HUDEP-2 (cell line): Measurements from ENCODE around the gene ESD.
"Not testable (repeated sequence)": the region's sequence is repeated elsewhere in the genome, so short reads cannot be mapped to it uniquely, and the experiment has no call there.

ENCODE experiments used
- DNase-seq, 76 experiments: peaks; one replicate each; lab custom pipeline; 2025; ENCODE audit not compliant: unreplicated experiment in 76 of 76; lab: John Stamatoyannopoulos, UW

ESD gene, protein sequence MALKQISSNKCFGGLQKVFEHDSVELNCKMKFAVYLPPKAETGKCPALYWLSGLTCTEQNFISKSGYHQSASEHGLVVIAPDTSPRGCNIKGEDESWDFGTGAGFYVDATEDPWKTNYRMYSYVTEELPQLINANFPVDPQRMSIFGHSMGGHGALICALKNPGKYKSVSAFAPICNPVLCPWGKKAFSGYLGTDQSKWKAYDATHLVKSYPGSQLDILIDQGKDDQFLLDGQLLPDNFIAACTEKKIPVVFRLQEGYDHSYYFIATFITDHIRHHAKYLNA

DNA sequence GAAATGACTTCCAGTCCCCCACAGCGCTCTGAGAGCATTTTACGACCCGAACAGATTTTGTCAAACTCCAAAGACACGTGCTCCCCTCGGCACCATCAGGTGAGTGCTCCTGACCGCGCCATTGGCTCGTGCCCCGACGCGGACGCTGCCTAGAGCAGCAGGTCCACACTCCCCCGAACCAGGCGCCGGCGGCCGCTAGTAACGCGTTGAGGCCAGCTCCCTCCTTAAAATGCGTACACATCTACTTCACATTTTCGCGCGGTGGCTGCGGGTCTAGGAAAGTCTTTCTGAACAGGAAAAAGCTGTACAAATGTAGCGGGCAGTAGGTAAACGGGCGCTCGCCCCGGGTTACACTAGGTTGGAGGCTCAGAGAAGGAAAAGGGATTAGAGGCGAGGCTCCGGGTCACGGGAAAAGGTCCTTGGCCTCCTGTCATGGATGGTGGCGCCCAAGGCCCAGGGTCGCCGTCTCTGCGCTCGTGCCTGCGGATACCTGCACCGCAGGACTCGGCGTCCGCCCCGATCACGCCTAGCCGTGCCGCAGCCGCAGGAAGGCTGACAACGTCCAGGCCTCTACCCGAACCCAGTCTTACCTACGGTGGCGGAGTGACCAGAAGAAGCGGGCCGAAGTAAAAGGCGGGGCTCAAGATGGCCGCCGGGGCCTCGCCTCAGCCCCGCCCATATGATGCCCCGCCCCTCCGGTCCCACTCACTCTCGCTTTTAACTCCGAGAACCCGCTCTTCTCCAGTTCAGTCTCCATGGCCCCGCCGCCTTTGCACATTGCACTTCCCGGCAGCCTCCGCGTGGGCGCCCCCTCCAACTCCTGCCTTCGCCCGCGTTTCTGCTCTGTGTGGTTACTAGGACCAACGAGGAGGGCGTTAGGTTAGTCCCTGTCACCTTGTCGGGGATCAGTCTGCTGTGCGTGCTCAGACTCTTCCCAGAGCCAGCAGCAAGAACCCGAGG lies at the start of gene ESD:
TSS of gene ESD (minus strand) at position 647 of the 960 bp plus-strand sequence. CDS start 5,748 bp downstream, outside the sequence.
- peak; percentile 18 to 90 (median 80) for DNase-seq

DNA sequence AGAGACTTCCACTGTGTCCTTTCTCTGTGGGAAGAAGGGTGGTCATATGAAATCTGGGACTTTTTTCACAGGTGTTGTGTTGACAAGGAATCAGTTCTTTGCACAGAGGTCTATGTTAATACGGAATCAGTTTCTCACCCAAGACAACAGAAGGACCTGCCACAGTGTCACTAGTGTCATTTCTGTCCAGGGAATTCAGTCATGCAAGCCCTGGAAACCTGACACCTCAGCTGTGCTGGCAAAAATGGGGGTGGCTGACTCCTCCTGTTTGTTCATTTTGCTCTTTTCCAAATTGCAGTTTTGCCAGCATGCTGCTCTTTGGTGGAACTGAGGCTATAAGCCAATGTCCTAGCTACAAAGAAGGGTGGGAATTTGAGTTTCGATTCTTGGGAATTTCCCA lies 49.8 kb upstream of the ESD start:
- no peak for DNase-seq

DNA sequence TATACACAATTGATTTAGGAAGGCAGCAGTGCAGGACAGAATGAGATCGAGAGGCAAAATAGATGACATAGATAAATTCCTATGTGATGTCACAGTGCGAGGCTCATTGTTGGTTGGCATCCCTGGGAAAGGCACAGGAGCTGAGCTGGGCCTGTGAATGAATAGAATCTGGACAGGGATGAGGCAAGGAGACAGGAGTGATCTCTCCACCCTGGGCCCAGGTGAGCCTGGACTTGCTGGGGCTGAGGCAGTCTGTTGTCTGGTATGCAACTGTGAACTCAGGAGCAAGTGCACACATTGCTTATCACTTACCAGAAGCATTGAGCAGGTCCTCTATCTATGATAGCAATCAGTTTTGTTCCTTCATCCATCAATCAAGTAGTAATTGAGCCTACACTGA lies 48.2 kb upstream of the ESD start:
- no peak for DNase-seq

DNA sequence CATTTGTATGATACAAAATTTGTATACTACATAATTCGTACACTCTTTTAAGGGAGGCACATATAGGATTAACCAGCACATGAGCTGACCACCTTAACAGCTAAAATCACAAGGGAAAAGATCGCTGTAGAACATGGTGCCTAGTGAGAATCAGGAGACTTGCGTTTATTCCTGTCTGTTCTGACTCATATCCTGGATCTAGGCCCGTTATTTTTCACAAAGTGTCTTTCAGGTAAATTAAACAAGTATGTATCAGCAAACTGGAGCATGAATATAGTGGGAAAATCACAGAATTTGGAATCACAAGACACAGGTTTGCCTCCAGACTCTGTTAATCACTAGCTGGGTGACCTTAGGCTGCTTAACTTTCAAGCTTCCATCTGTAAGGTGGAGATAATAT lies 47.5 kb upstream of the ESD start:
- no peak for DNase-seq

DNA sequence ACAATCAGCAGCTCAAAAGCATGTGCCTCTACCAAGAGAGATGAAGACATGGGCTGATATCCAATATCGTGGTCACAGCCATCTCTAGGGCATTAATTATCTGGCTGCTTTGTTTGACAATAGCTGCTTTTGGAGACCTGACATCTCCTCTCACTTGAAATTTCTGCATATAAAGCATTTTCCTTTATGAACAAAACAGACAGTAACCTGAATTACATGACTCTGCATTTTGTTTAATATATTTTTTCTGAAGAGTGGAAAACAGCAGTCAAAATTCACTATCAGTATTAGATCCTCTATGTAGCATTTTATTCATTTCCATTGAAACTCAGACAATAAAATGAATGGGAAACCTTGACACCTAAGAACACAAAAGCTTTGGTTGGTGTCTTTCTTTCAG lies 42.4 kb upstream of the ESD start:
- no peak for DNase-seq

DNA sequence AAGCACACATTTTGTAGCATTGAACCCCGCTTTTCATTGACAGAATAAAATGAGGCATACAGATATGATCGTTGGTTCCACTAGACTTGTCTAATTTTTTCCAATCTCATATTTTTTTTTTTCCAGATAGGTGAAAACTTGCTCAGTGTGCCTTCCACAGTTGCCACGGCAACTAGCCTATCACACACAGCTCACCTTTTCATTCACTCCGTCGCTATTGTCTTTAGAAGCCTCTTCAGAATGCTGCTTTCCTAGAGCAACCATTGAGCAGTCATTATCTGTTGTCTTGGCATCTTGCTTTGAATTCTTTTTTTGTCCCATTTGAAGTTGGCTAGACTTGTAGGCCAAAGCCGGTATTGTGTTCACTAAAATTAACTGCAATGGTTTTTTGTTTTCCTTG lies 37.7 kb upstream of the ESD start:
- DNase-seq, result no peak

DNA sequence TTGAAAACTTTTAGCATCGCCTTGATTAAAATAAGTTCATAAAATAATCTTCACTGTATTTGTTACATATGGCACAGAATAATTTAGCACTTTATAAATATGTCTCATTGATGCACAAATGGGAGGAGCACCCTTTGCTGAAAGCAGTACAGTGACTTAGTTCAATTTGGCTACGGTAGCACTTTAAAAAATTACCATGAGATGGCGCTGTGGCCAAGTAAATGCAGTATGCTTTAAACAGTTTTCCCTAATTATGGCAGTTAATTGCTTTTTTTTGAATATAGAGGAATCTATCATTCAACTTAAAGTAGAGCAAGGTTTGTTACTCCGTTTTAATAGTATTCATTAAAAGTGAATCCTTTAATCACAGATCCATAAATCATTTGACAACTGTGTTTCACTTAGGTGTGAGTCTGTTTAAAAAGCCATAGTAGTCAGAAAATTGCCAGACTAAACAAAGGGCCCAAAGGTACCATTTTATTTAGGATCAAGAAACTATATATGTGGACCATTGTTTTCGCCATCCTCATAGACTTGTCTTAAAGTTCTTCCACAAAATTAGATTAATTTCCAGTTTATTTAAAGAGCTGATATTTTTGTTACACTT lies 34.7 kb upstream of the ESD start:
- peak in 39 of 76 experiments; percentile 0 to 59 (median 17) for DNase-seq

DNA sequence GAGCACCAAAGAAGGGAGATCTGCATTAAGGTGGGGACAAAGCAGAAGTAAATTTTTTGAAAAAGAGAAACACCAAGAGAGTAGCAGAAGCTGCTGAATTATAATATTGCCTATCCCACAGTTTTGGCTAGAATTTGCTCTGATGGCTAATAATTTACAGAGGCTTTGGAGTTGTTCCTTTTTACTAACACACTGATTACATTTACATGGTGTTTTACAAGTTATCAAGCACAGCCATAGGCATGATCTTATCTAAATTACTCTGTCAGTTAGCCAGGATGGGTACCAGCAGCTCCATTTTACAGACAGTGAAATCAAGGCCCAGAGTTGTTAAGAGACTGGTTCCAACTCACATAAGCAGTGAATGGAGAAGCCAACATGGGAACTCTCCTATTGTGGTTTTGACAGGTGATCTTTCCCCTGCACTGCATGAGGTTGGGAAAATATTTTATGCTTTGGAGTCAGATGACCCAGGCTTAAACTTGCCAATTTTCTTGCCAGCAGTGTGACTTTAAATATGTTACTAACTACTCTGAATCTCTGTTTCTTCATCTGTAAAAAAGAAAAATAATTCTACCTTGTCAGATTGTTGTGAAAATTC lies 33.5 kb upstream of the ESD start:
- DNase-seq, result no peak

DNA sequence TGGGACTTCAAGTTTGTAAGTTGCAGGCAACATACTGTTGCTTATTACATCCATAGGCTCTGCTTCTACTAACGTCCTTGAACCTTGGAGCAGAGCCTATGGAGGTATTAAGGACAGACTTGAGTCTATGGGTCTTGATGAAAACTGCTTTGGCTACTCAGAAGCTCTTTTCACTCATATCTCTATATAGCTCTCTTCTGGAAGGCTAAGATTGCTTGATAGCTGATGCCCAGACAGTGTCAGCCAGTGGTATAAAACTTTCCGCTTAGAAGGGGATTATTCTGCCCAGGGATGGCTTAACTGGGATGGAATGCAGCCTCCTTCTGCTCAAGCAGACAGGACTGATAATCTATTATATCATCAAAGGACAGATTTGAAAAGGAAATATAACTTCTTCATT lies 25.6 kb upstream of the ESD start:
- no peak for DNase-seq

DNA sequence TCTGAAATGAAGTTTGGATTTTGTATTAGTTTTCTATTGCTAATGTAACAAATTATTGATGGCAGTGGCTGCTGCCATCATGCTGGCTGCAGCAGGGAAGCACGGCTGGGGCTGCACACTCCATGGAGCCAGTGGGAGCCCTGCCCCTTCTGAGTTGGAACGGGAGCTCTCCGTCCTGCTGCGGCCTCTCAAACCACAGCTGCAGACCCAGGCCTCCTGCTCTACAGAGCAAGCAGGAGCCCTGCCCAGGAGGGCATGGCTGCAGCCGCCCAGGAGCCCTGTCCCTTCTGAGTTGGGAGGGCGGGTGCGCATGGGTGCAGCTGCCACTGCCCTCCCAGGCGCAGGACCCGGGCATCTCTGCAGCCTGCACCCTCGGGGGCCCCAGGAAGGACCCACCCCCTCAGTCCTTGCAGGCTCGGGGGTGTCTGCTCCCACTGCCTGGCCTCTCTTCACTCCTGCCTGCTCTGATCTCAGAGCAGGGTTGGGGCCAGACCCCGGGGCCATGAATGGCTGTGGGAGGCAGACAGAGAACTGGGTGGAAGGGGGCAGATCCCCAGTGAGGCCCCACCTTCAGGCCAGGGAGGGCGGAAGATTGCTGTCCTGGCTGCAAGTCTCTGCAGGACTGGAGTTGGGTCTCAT lies 21.0 kb upstream of the ESD start:
- DNase-seq, result no peak

DNA sequence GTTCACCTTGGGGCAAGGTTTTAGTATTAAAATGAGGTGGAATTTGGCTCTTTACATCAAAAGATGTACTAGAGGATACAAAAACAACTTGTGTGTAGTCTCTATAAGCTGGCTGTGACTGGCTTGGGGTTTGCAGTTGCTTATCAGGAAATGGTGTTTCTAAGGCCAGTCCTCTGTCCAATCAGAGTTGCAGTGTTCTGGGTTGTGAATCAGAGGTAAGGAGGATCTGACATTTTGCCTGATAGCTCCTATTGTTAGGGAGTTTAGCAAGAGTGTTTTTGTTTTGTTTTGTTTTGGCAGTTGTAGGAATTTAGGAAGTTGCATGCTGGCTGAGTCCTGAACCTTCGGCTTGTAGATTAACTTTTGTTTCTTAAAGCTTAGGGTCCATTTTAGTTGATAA lies 20.1 kb upstream of the ESD start:
- no peak for DNase-seq

DNA sequence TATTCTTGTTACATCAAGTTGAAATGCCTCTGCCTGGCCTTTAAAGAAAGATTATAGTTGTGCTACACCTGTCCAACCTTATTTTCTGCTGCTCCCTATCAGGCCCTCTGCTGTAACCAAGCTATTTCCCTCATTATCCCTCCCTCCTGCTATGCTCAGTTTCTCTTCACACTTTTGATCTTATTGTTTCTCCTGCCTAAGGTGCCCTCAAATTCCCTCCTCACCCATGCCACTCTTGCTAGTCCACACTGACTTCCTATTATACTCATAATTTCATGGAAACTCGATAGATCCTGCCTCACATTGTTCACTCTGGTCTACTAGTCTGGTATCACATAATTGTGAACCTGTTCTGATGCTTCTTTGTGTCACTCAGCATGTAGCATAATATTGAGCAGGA lies 19.4 kb upstream of the ESD start:
- DNase-seq, result no peak

DNA sequence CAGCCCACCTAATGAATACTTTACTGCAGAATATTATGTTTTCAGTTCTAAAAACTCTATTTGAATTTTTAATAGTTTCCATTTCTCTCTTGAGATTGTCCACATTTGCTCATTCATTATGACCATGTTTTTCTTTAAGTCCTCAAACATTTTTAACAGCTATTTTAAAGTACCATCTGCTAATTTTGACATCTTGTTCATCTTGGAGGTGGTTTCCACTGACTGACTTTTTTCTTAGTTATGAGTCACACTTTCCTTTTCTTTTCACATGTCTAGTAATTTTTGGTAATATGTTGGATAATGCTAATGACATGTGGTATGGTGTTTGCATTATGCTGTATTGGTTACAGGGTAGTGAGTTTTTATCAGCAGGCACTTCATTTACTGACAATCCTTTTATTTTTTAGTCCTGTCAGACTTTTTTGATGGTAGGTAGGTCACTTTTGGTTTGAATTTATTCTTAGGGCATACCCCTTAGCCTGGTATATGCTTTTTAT lies 15.4 kb upstream of the ESD start:
- DNase-seq, result no peak

DNA sequence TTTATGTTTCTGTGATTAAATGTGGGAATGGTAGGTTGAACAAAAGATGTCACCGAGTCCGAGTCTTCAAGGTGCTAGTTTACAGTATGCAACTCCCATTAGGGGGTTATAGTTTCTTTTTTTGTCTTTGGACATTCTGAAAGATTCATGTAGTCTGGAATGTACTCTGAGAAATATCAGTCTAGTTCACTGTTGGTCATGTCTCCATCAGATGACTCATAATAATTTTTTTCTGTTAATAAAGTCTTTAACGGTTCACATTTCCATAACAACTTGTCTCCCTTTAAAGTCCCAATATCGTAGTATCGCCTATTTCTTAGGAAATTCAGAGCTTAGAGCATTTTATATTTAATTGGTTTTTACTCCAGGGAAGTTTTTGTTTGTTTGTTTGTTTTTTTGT lies 13.5 kb upstream of the ESD start:
- no peak for DNase-seq

DNA sequence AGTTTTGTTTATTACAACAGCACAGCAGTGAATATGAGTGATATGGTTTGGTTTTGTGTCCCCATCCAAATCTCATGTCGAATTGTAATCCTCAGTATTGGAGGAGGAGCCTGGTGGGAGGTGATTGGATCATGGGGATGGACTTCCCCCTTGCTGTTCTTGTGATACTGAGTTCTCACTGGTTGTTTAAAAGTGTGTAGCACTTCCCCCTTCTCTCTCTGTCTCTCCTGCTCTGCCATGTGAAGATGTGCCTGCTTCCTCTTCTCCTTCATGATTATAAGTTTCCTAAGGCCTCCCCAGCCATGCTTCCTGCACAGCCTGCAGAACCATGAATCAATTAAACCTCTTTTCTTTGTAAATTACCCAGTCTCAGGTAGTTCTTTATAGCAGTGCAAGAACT lies 8.0 kb upstream of the ESD start:
- DNase-seq, result not testable (repeated sequence)

DNA sequence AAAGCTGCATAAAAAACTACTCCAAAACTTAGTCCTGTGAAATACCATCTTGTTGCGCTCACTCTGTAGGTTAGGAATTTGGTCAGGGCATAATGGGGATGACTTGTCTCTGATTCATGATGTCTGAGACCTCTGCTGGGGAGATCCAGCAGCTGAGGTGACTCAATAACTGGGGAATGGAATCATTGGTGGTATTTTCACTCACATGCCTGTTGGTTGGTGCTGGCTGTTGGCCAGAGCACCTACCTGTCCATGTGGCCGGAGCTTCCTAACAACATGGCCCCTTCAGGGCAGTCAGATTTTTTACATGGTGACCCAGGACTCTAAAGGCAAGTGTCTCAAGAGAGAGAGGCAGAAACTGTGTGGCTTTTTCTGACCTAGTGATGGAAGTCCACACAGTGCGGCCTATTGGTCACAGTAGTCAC lies 7.4 kb upstream of the ESD start:
- no peak for DNase-seq

DNA sequence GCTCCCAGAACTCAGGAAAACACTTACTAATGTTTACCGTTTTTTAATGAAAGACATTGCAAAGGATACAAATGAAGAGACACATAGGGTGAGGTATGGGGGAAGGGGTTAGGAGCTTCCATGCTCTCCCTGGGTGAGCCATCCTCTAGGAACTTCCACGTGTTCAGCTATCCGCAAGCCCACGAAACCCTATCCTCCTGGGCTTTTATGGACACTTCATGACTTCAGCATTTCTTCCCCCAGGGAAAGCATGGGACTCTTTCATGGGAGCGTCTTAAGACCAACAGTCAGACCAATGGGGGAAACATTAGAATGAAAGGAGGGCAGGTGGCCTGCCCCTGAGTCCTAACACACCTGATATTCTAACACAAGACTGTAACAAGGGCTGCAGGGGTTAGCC lies 6.6 kb upstream of the ESD start:
- no peak for DNase-seq

DNA sequence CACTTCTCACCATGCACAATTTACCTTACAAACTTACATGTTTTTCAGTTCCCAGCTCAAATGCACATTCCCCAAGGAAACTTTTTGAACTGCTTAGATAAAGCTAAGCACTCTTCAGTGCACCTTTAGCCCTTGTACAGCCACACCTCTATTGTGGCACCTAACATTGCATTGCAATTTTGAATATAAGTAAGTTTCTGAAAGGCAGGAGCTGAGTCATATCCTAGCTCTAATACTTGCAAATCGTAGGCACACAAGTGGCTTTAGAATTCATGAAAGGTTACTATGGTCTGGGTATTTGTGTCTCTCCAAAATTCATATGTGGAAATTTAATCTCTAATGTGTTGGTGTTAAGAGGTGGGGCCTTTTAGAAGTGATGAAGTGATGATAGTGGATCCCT lies 4.9 kb upstream of the ESD start:
- DNase-seq, result no peak

DNA sequence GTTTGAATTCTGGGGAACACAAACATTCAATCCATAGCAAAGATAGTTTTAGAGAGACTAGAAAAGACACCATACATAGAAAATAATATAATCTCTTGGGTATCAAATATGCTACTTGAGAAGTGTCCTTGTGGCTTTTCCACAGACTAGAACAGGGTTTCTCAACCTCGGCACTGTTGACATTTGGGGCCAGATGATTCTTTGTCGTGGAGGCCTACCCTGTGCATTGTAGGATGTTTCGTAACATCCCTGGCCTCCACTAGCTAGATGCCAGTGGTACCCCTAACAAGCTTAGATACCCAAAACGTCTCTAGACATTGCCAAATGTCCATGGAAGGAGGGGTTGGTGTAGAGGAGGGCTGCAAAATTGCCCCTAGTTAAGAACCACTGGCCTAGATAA lies 2.2 kb upstream of the ESD start:
- no peak for DNase-seq

DNA sequence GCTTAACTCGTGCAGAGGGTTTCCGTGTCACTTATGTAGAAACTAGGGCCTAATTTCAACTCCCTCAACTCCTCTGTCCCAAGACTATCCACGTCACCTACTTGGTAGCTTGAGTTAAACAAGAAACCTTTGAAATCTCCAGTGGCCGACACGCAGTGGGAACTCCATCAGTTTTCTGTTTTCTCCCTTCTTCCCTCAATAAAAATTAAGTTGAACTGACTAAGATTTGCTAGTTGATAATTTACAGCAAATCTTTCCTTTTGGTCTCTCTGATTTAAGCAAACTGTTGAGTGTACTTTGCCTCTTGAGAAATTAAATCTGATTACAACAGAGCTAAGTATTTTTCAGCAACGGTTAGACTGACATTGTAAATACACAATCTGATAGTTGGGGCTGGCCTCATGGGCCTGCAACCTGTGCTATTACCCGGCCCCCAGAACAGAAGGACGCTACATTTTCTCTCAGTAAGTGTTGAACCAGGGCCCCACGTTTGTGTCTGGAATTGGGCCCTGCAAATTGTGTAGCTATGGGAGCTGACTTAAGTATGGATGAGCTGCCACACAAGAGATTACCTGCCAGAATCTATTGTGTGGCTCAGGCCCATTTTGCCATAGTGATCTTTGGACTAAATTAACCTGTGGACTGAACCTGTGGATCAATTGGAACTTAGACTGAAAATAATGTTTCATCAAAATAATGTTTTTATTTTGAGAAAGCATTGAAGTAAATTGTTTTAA lies 708 bp upstream of the ESD start:
- DNase-seq, result no peak
